Neural cell (in vitro differentiated cells): ENCODE measurements around the gene CLDN24. TPM values are rescaled to one million over a fixed set of nuclear protein-coding genes. Genes with fewer than 3 reads are reported as not detected.

ENCODE experiments used
- H2AFZ ChIP-seq: fragments of 200-600, 300-800 bp; sonication (generic), shearing (Covaris generic); 2 replicates; pipeline ENCODE4 v1.6.0; 2014; ENCODE audit warnings: low read depth, mild to moderate bottlenecking, antibody characterized with exemption, low read length, moderate library complexity
- H3F3A ChIP-seq: fragments of 200-600 bp; shearing (Covaris generic); 2 replicates; pipeline ENCODE4 v1.6.1; 2016; ENCODE audit warnings: mild to moderate bottlenecking, moderate library complexity, mixed read lengths, antibody characterized with exemption, low read length; ENCODE audit not compliant: insufficient read depth, poor library complexity, severe bottlenecking
- H3K27ac ChIP-seq: fragments of 200-600, 300-800 bp; sonication (generic), shearing (Covaris generic); 2 replicates; pipeline ENCODE4 v1.5.1; 2014; ENCODE audit warnings: mild to moderate bottlenecking, low read length, moderate library complexity
- H3K27me3 ChIP-seq: fragments of 300-800, 200-600 bp; sonication (generic), shearing (Covaris generic); 2 replicates; pipeline ENCODE4 v1.6.0; 2014; ENCODE audit warnings: mild to moderate bottlenecking, low read depth, low read length, moderate library complexity; ENCODE audit not compliant: insufficient read depth
- H3K36me3 ChIP-seq: fragments of 300-800, 200-600 bp; sonication (generic), shearing (Covaris generic); 2 replicates; pipeline ENCODE4 v1.5.1; 2014; ENCODE audit warnings: mild to moderate bottlenecking, antibody characterized with exemption, low read length, moderate library complexity; ENCODE audit not compliant: insufficient read depth
- H3K4me2 ChIP-seq: fragments of 300-800, 200-600 bp; sonication (generic), shearing (Covaris generic); 2 replicates; pipeline ENCODE4 v1.6.0; 2014; ENCODE audit warnings: mild to moderate bottlenecking, low read length
- H3K4me3 ChIP-seq: fragments of 300-800, 200-600 bp; sonication (generic), shearing (Covaris generic); 2 replicates; pipeline ENCODE4 v1.5.1; 2014; ENCODE audit warnings: mild to moderate bottlenecking, low read length, moderate library complexity
- H3K79me2 ChIP-seq: fragments of 200-600 bp; shearing (Covaris generic); replicated peaks from 2 replicates; pipeline ENCODE4 v1.6.0; 2014; ENCODE audit warnings: mild to moderate bottlenecking, low read length, moderate library complexity; ENCODE audit not compliant: insufficient read depth
- H3K9ac ChIP-seq: fragments of 300-800, 200-600 bp; sonication (generic), shearing (Covaris generic); 2 replicates; pipeline ENCODE4 v1.6.1; 2016; ENCODE audit warnings: mild to moderate bottlenecking, low read length, mixed read lengths
- H3K9me2 ChIP-seq: fragments of 200-600 bp; shearing (Covaris generic); 2 replicates; pipeline ENCODE4 v1.6.1; 2016; ENCODE audit warnings: mild to moderate bottlenecking, low read length, mixed read lengths; ENCODE audit not compliant: insufficient read depth
- H3K9me3 ChIP-seq: fragments of 200-600, 300-800 bp; sonication (generic), shearing (Covaris generic); 2 replicates; pipeline ENCODE4 v1.6.1; 2016; ENCODE audit warnings: mild to moderate bottlenecking, mixed run types, low read length, moderate library complexity, mixed read lengths
- H4K20me1 ChIP-seq: fragments of 200-600 bp; shearing (Covaris generic); 2 replicates; pipeline ENCODE4 v1.6.1; 2016; ENCODE audit warnings: mild to moderate bottlenecking, mixed run types; ENCODE audit not compliant: insufficient read depth
- EP300 ChIP-seq: fragments of 450-650 bp; conservative IDR thresholded peaks from 2 replicates; pipeline ENCODE4 v1.6.1; 2014; ENCODE audit warnings: antibody characterized with exemption, mild to moderate bottlenecking, moderate library complexity; ENCODE audit not compliant: poor library complexity, severe bottlenecking
- EZH2 ChIP-seq: fragments of 200-600, 300-800 bp; shearing (Covaris generic), sonication (generic); IDR thresholded peaks from 2 replicates; pipeline ENCODE4 v1.6.1; 2014; ENCODE audit warnings: antibody characterized with exemption, low read length, borderline replicate concordance, mild to moderate bottlenecking; ENCODE audit not compliant: insufficient read depth, poor library complexity, severe bottlenecking
- MXI1 ChIP-seq: fragments of 450-650 bp; conservative IDR thresholded peaks from 2 replicates; pipeline ENCODE4 v1.6.1; 2014; ENCODE audit warnings: antibody characterized with exemption, mild to moderate bottlenecking; ENCODE audit not compliant: poor library complexity, severe bottlenecking
- POLR2AphosphoS5 ChIP-seq: IDR thresholded peaks from 2 replicates; pipeline ENCODE4 v1.6.1; 2012
- RAD21 ChIP-seq: fragments of 450-650 bp; conservative IDR thresholded peaks from 2 replicates; pipeline ENCODE4 v1.6.1; 2014; ENCODE audit warnings: antibody characterized with exemption, mild to moderate bottlenecking, moderate library complexity
- SMC3 ChIP-seq: fragments of 450-650 bp; conservative IDR thresholded peaks from 2 replicates; pipeline ENCODE4 v1.6.1; 2014; ENCODE audit warnings: antibody characterized with exemption, mild to moderate bottlenecking, moderate library complexity; ENCODE audit not compliant: poor library complexity
- TAF1 ChIP-seq: IDR thresholded peaks from 2 replicates; pipeline ENCODE4 v1.6.1; 2012; ENCODE audit warnings: low read depth
- polyA plus RNA-seq: library from polyadenylated mRNA; depleted of rRNA; stranded (reverse); fragments of >200 nt; gene quantifications from 2 replicates; pipeline ENCODE4 v1.2.3, GENCODE V29; 2014
- TF ChIP-seq, protein P1 (sequence below): fragments of 450-650 bp; IDR thresholded peaks from 2 replicates; pipeline ENCODE4 v1.5.1; 2014; ENCODE audit warnings: antibody characterized with exemption, mild to moderate bottlenecking, moderate library complexity; ENCODE audit not compliant: poor library complexity, severe bottlenecking
- TF ChIP-seq, protein P2 (sequence below): IDR thresholded peaks from 2 replicates; pipeline ENCODE4 v1.6.1; 2012; ENCODE audit warnings: borderline replicate concordance

The CLDN24 gene
- polyA plus RNA-seq, 1 donor from 2014 or later, result not detected

GRCh38 chr4:183342541-183343533 is 20.6 kb upstream of the CLDN24 start:
- Histone ChIP-seq H3K4me3 (no peak overlapping the region), H3F3A (no peaks in the 10 kb centered on the region), H3K9ac (no peak overlapping the region), H2AFZ (no peak overlapping the region), H3K36me3 (no peaks in the 10 kb centered on the region), H3K79me2 (no peaks in the 10 kb centered on the region), H3K4me2 (no peak overlapping the region), H4K20me1 (no peaks in the 10 kb centered on the region), H3K27ac (no peak overlapping the region), H3K27me3 (no peaks in the 10 kb centered on the region), H3K9me2 (no peaks in the 10 kb centered on the region), H3K9me3 (no peaks in the 10 kb centered on the region)
- TF ChIP-seq, protein P1, sequence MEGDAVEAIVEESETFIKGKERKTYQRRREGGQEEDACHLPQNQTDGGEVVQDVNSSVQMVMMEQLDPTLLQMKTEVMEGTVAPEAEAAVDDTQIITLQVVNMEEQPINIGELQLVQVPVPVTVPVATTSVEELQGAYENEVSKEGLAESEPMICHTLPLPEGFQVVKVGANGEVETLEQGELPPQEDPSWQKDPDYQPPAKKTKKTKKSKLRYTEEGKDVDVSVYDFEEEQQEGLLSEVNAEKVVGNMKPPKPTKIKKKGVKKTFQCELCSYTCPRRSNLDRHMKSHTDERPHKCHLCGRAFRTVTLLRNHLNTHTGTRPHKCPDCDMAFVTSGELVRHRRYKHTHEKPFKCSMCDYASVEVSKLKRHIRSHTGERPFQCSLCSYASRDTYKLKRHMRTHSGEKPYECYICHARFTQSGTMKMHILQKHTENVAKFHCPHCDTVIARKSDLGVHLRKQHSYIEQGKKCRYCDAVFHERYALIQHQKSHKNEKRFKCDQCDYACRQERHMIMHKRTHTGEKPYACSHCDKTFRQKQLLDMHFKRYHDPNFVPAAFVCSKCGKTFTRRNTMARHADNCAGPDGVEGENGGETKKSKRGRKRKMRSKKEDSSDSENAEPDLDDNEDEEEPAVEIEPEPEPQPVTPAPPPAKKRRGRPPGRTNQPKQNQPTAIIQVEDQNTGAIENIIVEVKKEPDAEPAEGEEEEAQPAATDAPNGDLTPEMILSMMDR, result no peak
- TF ChIP-seq RAD21 (no peak), MXI1 (no peak), TAF1 (no peak), EZH2 (no peak), EP300 (no peak), SMC3 (no peak), POLR2AphosphoS5 (no peak)
- TF ChIP-seq, protein P2, sequence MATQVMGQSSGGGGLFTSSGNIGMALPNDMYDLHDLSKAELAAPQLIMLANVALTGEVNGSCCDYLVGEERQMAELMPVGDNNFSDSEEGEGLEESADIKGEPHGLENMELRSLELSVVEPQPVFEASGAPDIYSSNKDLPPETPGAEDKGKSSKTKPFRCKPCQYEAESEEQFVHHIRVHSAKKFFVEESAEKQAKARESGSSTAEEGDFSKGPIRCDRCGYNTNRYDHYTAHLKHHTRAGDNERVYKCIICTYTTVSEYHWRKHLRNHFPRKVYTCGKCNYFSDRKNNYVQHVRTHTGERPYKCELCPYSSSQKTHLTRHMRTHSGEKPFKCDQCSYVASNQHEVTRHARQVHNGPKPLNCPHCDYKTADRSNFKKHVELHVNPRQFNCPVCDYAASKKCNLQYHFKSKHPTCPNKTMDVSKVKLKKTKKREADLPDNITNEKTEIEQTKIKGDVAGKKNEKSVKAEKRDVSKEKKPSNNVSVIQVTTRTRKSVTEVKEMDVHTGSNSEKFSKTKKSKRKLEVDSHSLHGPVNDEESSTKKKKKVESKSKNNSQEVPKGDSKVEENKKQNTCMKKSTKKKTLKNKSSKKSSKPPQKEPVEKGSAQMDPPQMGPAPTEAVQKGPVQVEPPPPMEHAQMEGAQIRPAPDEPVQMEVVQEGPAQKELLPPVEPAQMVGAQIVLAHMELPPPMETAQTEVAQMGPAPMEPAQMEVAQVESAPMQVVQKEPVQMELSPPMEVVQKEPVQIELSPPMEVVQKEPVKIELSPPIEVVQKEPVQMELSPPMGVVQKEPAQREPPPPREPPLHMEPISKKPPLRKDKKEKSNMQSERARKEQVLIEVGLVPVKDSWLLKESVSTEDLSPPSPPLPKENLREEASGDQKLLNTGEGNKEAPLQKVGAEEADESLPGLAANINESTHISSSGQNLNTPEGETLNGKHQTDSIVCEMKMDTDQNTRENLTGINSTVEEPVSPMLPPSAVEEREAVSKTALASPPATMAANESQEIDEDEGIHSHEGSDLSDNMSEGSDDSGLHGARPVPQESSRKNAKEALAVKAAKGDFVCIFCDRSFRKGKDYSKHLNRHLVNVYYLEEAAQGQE, result no peak

GRCh38 chr4:183337833-183338232 is 15.6 kb upstream of the CLDN24 start:
- Histone ChIP-seq H3K4me3 (no peak overlapping the region), H3K27ac (no peak overlapping the region), H3K79me2 (no peaks in the 10 kb centered on the region), H4K20me1 (no peaks in the 10 kb centered on the region), H3K9me2 (no peaks in the 10 kb centered on the region), H3K36me3 (no peaks in the 10 kb centered on the region), H3K4me2 (no peak overlapping the region), H3K27me3 (no peaks in the 10 kb centered on the region), H3F3A (no peaks in the 10 kb centered on the region), H3K9ac (no peak overlapping the region), H3K9me3 (no peaks in the 10 kb centered on the region), H2AFZ (no peak overlapping the region)
- TF ChIP-seq EZH2 (no peak), POLR2AphosphoS5 (no peak), TAF1 (no peak), EP300 (no peak), SMC3 (no peak), MXI1 (no peak), RAD21 (no peak)
- TF ChIP-seq, protein P1, result no peak
- TF ChIP-seq, protein P2, result no peak
